Neuronal stem cell (in vitro differentiated cells): Measurements from ENCODE around the gene EEF1G.
"Not testable (repeated sequence)": the region's sequence is repeated elsewhere in the genome, so short reads cannot be mapped to it uniquely, and the experiment has no call there.

Experiments
- DNase-seq: peaks from one replicate; pipeline ENCODE4 v3.0.0-alpha.2; 2013; ENCODE audit warnings: low spot score
- H2AFZ ChIP-seq: one replicate; pipeline ENCODE4 v1.6.1; 2013; ENCODE audit warnings: mild to moderate bottlenecking, low read length, inconsistent platforms
- H2AK5ac ChIP-seq: 2 replicates; pipeline ENCODE4 v1.6.1; 2013; ENCODE audit warnings: low read depth, mild to moderate bottlenecking, inconsistent platforms, low read length, moderate library complexity, mixed read lengths
- H2BK120ac ChIP-seq: 2 replicates; pipeline ENCODE4 v1.6.1; 2013; ENCODE audit warnings: low read depth, mild to moderate bottlenecking, inconsistent platforms, low read length, moderate library complexity, mixed read lengths
- H2BK12ac ChIP-seq: one replicate; pipeline ENCODE4 v1.6.1; 2013; ENCODE audit warnings: low read length, inconsistent platforms
- H2BK15ac ChIP-seq: 2 replicates; pipeline ENCODE4 v1.6.1; 2013; ENCODE audit warnings: mild to moderate bottlenecking, low read length, inconsistent platforms, mixed read lengths
- H2BK5ac ChIP-seq: one replicate; pipeline ENCODE4 v1.6.1; 2013; ENCODE audit warnings: inconsistent platforms, mild to moderate bottlenecking, low read length, moderate library complexity
- H3K14ac ChIP-seq: one replicate; pipeline ENCODE4 v1.6.1; 2013; ENCODE audit warnings: low read length, inconsistent platforms
- H3K18ac ChIP-seq: 2 replicates; pipeline ENCODE4 v1.6.1; 2013; ENCODE audit warnings: low read length, inconsistent platforms
- H3K23ac ChIP-seq: 2 replicates; pipeline ENCODE4 v1.6.1; 2013; ENCODE audit warnings: low read depth, mild to moderate bottlenecking, mixed read lengths, low read length, inconsistent platforms; ENCODE audit not compliant: poor library complexity
- H3K27ac ChIP-seq: replicated peaks from 3 replicates; pipeline ENCODE4 v1.5.1; 2013; ENCODE audit warnings: low read length, inconsistent platforms
- H3K27me3 ChIP-seq, 3 experiments: 2 replicates each; pipeline ENCODE4 v1.6.1; 2013; ENCODE audit warnings: low read length in 3 of 3, mild to moderate bottlenecking in 2 of 3, inconsistent platforms in 1 of 3, low read depth in 1 of 3, mixed read lengths in 1 of 3, moderate library complexity in 1 of 3; ENCODE audit not compliant: control insufficient read depth in 3 of 3, insufficient read depth in 3 of 3
- H3K36me3 ChIP-seq, 2 donors: replicated peaks in 1 of 2; 2 replicates each; pipeline ENCODE4 v1.6.1; 2013; ENCODE audit warnings: low read length in 2 of 2; ENCODE audit not compliant: control insufficient read depth in 2 of 2, insufficient read depth in 2 of 2
- H3K4ac ChIP-seq: 2 replicates; pipeline ENCODE4 v1.6.1; 2013; ENCODE audit warnings: inconsistent platforms, mild to moderate bottlenecking, low read length, moderate library complexity
- H3K4me1 ChIP-seq, 2 donors: 1 replicate in 1 of 2; 2 replicates in 1 of 2; pipeline ENCODE4 v1.6.1; 2013; ENCODE audit warnings: low read length in 2 of 2, low read depth in 1 of 2; ENCODE audit not compliant: control insufficient read depth in 2 of 2, insufficient read depth in 1 of 2
- H3K4me2 ChIP-seq: one replicate; pipeline ENCODE4 v1.6.1; 2013; ENCODE audit warnings: mild to moderate bottlenecking, low read length, inconsistent platforms; ENCODE audit not compliant: insufficient read depth, poor library complexity, severe bottlenecking
- H3K4me3 ChIP-seq, 2 donors: 2 replicates each; pipeline ENCODE4 v1.5.1; 2013; ENCODE audit warnings: low read length in 2 of 2, mild to moderate bottlenecking in 2 of 2, inconsistent platforms in 1 of 2, moderate library complexity in 1 of 2
- H3K79me1 ChIP-seq: one replicate; pipeline ENCODE4 v1.6.1; 2013; ENCODE audit warnings: low read depth, mild to moderate bottlenecking, inconsistent platforms, low read length, moderate library complexity
- H3K9ac ChIP-seq: one replicate; pipeline ENCODE4 v1.6.1; 2013; ENCODE audit warnings: mild to moderate bottlenecking, low read depth, low read length, inconsistent platforms; ENCODE audit not compliant: poor library complexity
- H3K9me3 ChIP-seq, 2 donors: replicated peaks in 1 of 2; 2 replicates each; pipeline versions ENCODE3 to v1.6.1; 2013; ENCODE audit warnings: low read length in 2 of 2, mild to moderate bottlenecking in 2 of 2, inconsistent platforms in 1 of 2, low read depth in 1 of 2, mixed read lengths in 1 of 2, moderate library complexity in 1 of 2; ENCODE audit not compliant: control insufficient read depth in 2 of 2, insufficient read depth in 1 of 2
- H4K8ac ChIP-seq: one replicate; pipeline ENCODE4 v1.6.1; 2013; ENCODE audit warnings: low read depth, mild to moderate bottlenecking, inconsistent platforms, low read length, moderate library complexity
- H4K91ac ChIP-seq: one replicate; pipeline ENCODE4 v1.6.1; 2013; ENCODE audit warnings: low read length, low read depth, mild to moderate bottlenecking, inconsistent platforms; ENCODE audit not compliant: poor library complexity
- WGBS, 2 donors: extraction: QIAGEN DNeasy Blood & Tissue Kit; methylation state at CpG; one replicate each; pipeline ENCODE4 v1.1.7; 2013; ENCODE audit warnings: missing lambda C conversion rate in 2 of 2, mixed read lengths in 1 of 2; ENCODE audit not compliant: insufficient read length in 2 of 2, insufficient replicate concordance in 1 of 2; ENCODE audit errors: extremely low coverage in 2 of 2; 5-methylcytosine and 5-hydroxymethylcytosine counted together

Gene EEF1G

DNA sequence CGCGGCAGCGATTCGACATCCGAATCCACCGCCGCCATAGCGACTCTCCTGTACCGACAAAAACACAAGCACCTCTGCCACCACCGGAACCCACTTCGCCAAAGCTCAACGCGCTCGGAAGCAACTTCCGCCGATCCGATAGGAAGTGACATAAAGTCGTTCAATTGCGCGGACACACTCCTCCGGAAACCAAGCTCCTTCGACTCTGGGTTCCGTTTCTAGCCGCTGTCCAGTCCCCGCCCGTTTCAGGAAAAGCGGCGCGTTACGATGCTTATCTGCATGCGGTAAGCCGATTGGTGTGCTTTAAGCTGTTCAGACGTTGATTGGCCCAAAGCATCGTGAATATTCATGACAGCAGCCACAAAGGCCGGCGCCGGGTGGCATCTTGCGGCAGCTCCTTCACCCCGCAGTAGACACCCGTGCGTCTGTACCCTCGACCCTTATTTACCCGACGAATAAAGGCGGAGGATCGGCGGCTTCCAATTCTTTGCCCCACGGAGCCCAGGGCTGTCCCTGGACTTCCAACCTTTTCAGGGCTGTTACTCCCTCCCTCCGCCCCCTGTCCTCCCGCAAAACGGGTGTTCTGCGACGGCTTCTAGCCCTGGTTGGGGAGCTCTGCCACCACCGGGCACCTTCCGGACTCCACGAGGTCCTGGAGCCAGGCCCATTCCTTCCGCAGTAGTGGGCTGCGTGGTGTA, 17.9 kb upstream of the EEF1G start, which contains the start of gene TUT1:
TUT1 (minus strand) TSS at position 76 of the 698 bp plus-strand sequence; CDS start at position 38, 38 bp downstream.
- peak within 1 kb of the TSS; percentile 81 for H3K9ac ChIP-seq
- H2BK5ac ChIP-seq, result peak within 1 kb of the TSS; percentile 30
- H3K4me2 ChIP-seq, result peak within 1 kb of the TSS; percentile 74
- peaks cover 40 to 67% of the 10 kb centered on the region in 2 donors for H3K36me3 ChIP-seq
- H3K27me3 ChIP-seq, result no peaks in the 10 kb centered on the region
- H2BK15ac ChIP-seq, result no peak within 1 kb of the TSS
- peak within 1 kb of the TSS; percentile 84 for H3K27ac ChIP-seq
- H2AFZ ChIP-seq, result peak within 1 kb of the TSS; percentile 86
- H2BK120ac ChIP-seq, result no peak within 1 kb of the TSS
- peak within 1 kb of the TSS; percentile 16 for H2AK5ac ChIP-seq
- H3K79me1 ChIP-seq, result peaks cover 4% of the 10 kb centered on the region
- H3K14ac ChIP-seq, result no peak within 1 kb of the TSS
- H2BK12ac ChIP-seq, result peak within 1 kb of the TSS; percentile 82
- WGBS, 2 donors, result no CpG with 5 or more reads among the region's 58 CpGs
- H3K23ac ChIP-seq, result peak within 1 kb of the TSS; percentile 60
- H3K4me1 ChIP-seq, result peaks cover 7 to 8% of the 10 kb centered on the region in 2 donors
- no peak within 1 kb of the TSS for H4K91ac ChIP-seq
- H3K18ac ChIP-seq, result peak within 1 kb of the TSS; percentile 86
- no peaks in the 10 kb centered on the region for H3K9me3 ChIP-seq
- peak within 1 kb of the TSS; percentile 80 to 91 for H3K4me3 ChIP-seq
- DNase-seq, result peak; percentile 99
- H4K8ac ChIP-seq, result no peak within 1 kb of the TSS
- no peak within 1 kb of the TSS for H3K4ac ChIP-seq

DNA sequence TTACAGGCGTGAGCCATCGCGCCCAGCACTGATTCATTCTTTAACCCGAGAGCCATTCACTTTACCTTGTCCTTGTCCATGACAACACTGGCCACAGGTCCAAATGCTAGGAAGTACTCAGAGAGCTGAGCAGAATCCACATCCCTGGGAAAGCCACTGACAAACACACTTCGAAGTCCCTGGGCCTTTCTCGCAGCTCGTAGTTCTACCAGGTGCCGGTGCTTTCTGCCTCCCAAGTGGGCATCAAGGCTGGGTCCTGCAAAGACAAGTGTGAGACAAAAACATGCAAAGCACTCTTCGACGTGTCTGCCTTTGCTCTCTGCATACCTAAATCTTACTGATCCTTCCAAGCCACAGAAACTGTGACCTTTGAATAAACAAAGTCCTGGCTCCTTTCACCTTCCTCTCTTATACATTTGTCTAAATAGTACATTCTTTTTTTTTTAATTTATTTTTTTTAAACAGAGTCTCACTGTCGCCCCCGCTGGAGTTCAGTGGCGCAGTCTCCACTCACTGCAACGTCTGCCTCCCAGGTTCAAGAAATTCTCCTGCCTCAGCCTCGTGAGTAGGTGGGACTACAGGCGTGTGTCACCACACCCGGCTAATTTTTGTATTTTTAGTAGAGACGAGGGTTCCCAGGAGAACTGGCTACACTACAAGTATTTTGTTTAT, 15.4 kb upstream of the EEF1G start:
- no CpG with 5 or more reads among the region's 18 CpGs for WGBS, 2 donors
- Histone ChIP-seq H2AFZ (no peak overlapping the region), H3K4me1 (peaks cover 7 to 8% of the 10 kb centered on the region in 2 donors), H3K14ac (no peak overlapping the region), H3K4me2 (no peak overlapping the region), H3K4me3 (no peak overlapping the region), H3K4ac (no peak overlapping the region), H2AK5ac (no peak overlapping the region), H3K9me3 (no peaks in the 10 kb centered on the region), H2BK120ac (no peak overlapping the region), H2BK5ac (no peak overlapping the region), H2BK15ac (no peak overlapping the region), H3K79me1 (peaks cover 4% of the 10 kb centered on the region), H4K8ac (no peak overlapping the region), H3K36me3 (peaks cover 24 to 62% of the 10 kb centered on the region in 2 donors), H3K18ac (no peak overlapping the region), H2BK12ac (no peak overlapping the region), H3K9ac (no peak overlapping the region), H3K23ac (no peak overlapping the region), H3K27me3 (no peaks in the 10 kb centered on the region), H3K27ac (no peak overlapping the region), H4K91ac (no peak overlapping the region)
- no peak for DNase-seq

DNA sequence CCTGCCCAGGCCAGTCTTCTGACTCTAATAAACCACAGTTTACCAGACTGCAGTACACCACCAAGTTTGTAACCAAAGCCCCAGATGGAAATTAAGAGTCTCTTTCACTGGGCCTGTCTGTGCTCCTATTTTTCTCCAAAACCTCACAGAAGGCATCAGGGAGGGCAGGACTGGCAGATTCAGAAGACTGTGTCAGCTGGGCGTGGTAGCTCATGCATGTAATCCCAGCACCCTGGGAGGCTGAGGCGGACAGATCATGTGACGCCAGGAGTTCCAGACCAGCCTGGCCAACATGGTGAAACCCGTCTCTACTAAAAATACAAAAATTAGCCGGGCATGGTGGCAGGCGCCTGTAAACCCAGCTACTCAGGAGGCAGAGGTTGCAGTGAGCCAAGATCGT, 11.7 kb upstream of the EEF1G start:
- WGBS, 2 donors, result no CpG with 5 or more reads among the region's 7 CpGs
- H2AFZ ChIP-seq, H3K27ac ChIP-seq, H2BK5ac ChIP-seq, DNase-seq, H4K8ac ChIP-seq, H3K4me1 ChIP-seq, H3K9me3 ChIP-seq, H3K18ac ChIP-seq, H3K4me3 ChIP-seq, H3K4me2 ChIP-seq, H3K4ac ChIP-seq, H2AK5ac ChIP-seq, H2BK12ac ChIP-seq, H3K14ac ChIP-seq, H3K27me3 ChIP-seq, H2BK15ac ChIP-seq, H3K79me1 ChIP-seq, H4K91ac ChIP-seq, H3K23ac ChIP-seq, H2BK120ac ChIP-seq: not testable (repeated sequence)
- H3K9ac ChIP-seq, result peak overlapping the region; percentile 63
- peaks cover 26 to 74% of the 10 kb centered on the region in 2 donors for H3K36me3 ChIP-seq

DNA sequence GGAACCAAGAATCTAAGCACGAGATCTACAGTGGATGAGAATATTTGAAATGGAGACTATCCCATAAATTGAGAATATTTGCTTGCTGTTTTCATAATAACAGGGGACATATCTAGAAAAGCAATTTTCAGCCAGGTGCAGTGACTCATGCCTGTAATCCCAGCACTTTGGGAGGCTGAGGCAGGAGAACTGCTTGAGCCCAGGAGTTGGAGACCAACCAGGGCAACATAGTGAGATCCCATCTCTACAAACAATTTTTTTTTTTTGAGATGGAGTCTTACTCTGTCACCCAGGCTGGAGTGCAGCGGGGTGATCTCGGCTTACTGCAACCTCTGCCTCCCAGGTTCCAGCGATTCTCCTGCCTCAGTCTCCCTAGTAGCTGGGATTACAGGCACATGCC, 8.0 kb upstream of the EEF1G start:
- H2BK120ac ChIP-seq, H2BK5ac ChIP-seq, H2AFZ ChIP-seq, H3K27ac ChIP-seq, H3K9me3 ChIP-seq, H2BK12ac ChIP-seq, H2BK15ac ChIP-seq, DNase-seq, H3K4me2 ChIP-seq, H2AK5ac ChIP-seq, H3K4ac ChIP-seq, H3K14ac ChIP-seq, H3K79me1 ChIP-seq, H3K18ac ChIP-seq, H3K4me3 ChIP-seq, H3K4me1 ChIP-seq, H3K9ac ChIP-seq, H3K23ac ChIP-seq, H3K27me3 ChIP-seq, H4K91ac ChIP-seq, H4K8ac ChIP-seq: not testable (repeated sequence)
- WGBS, 2 donors, result no CpG with 5 or more reads among the region's 4 CpGs
- H3K36me3 ChIP-seq, result peaks cover 27 to 84% of the 10 kb centered on the region in 2 donors
